ENCODE results near the gene RGS19. TPM values are rescaled to one million over a fixed set of nuclear protein-coding genes. Genes with fewer than 3 reads are reported as not detected.
A peak's percentile ranks its signal among the peaks of the same experiment; 100 is the strongest.

The RGS19 gene
- total and polyA plus RNA-seq, 2 donors from 2014 or later = 6.8 to 20.2 TPM

GRCh38 chr20:64048402-64049044 lies 30.8 kb downstream of the RGS19 start:
- Histone ChIP-seq H3K9me3 (ENCODE audit: control insufficient read depth in 2 of 3, insufficient read depth in 1 of 3, low read length in 3 of 3) (no peaks in the 10 kb centered on the region), H3K27ac (ENCODE audit: low read depth in 2 of 2, low read length in 2 of 2) (no peak overlapping the region), H3K9ac (ENCODE audit: low read length in 3 of 3) (no peak overlapping the region), H3K36me3 (ENCODE audit: control insufficient read depth in 2 of 3, insufficient read depth in 3 of 3, low read length in 3 of 3) (no peaks in the 10 kb centered on the region), H3K4me3 (ENCODE audit: low read length in 3 of 3) (no peak overlapping the region), H3K27me3 (ENCODE audit: control insufficient read depth, insufficient read depth, low read length) (peaks cover 7% of the 10 kb centered on the region), H3K4me1 (ENCODE audit: control insufficient read depth in 2 of 3, insufficient read depth in 2 of 3, low read depth in 1 of 3, low read length in 3 of 3) (peaks cover 0 to 9% (median 0%) of the 10 kb centered on the region in 3 donors)
- FAIRE-seq (no peak), DNase-seq (peak in 1 of 5 donors; percentile 42)
- no peak for TF ChIP-seq CTCF (IDR thresholded peaks at IDR 0.05; ENCODE audit: borderline replicate concordance, extremely low read depth, insufficient read depth)
- intact Hi-C loops (cut with DNase I) = no loop called here

GRCh38 chr20:64047968-64048401 lies 31.3 kb downstream of the RGS19 start:
- H3K4me3 ChIP-seq (ENCODE audit: low read length in 3 of 3) = peak overlapping the region in 1 of 3 donors; percentile 29
- intact Hi-C loops (cut with DNase I) = no loop called here
- no peaks in the 10 kb centered on the region for H3K9me3 ChIP-seq (ENCODE audit: control insufficient read depth in 2 of 3, insufficient read depth in 1 of 3, low read length in 3 of 3)
- peaks cover 0 to 5% (median 0%) of the 10 kb centered on the region in 3 donors for H3K4me1 ChIP-seq (ENCODE audit: control insufficient read depth in 2 of 3, insufficient read depth in 2 of 3, low read depth in 1 of 3, low read length in 3 of 3)
- H3K27ac ChIP-seq (ENCODE audit: low read depth in 2 of 2, low read length in 2 of 2) = no peak overlapping the region
- DNase-seq (peak in 2 of 5 donors; percentile 46 to 78), FAIRE-seq (no peak)
- TF ChIP-seq CTCF (IDR thresholded peaks at IDR 0.05; ENCODE audit: borderline replicate concordance, extremely low read depth, insufficient read depth) = no peak
- no peak overlapping the region for H3K9ac ChIP-seq (ENCODE audit: low read length in 3 of 3)
- H3K27me3 ChIP-seq (ENCODE audit: control insufficient read depth, insufficient read depth, low read length) = peaks cover 7% of the 10 kb centered on the region
- no peaks in the 10 kb centered on the region for H3K36me3 ChIP-seq (ENCODE audit: control insufficient read depth in 2 of 3, insufficient read depth in 3 of 3, low read length in 3 of 3)

GRCh38 chr20:64047046-64047389 lies 32.3 kb downstream of the RGS19 start:
- no peak for TF ChIP-seq CTCF (IDR thresholded peaks at IDR 0.05; ENCODE audit: borderline replicate concordance, extremely low read depth, insufficient read depth)
- H3K27ac ChIP-seq (ENCODE audit: low read depth in 2 of 2, low read length in 2 of 2) = no peak overlapping the region
- no peaks in the 10 kb centered on the region for H3K36me3 ChIP-seq (ENCODE audit: control insufficient read depth in 2 of 3, insufficient read depth in 3 of 3, low read length in 3 of 3)
- peaks cover 0 to 2% (median 0%) of the 10 kb centered on the region in 3 donors for H3K4me1 ChIP-seq (ENCODE audit: control insufficient read depth in 2 of 3, insufficient read depth in 2 of 3, low read depth in 1 of 3, low read length in 3 of 3)
- no peaks in the 10 kb centered on the region for H3K9me3 ChIP-seq (ENCODE audit: control insufficient read depth in 2 of 3, insufficient read depth in 1 of 3, low read length in 3 of 3)
- FAIRE-seq (no peak), DNase-seq (peak in 1 of 5 donors; percentile 8)
- H3K4me3 ChIP-seq (ENCODE audit: low read length in 3 of 3) = peak overlapping the region; percentile 30 to 48 (median 38)
- intact Hi-C loops (cut with DNase I) = no loop called here
- H3K9ac ChIP-seq (ENCODE audit: low read length in 3 of 3) = no peak overlapping the region
- H3K27me3 ChIP-seq (ENCODE audit: control insufficient read depth, insufficient read depth, low read length) = peaks cover 7% of the 10 kb centered on the region
